Testis (tissue), 3 donors: ENCODE results near the gene KLF11. TPM values are rescaled to one million over a fixed set of nuclear protein-coding genes. Genes with fewer than 3 reads are reported as not detected.
A peak's percentile ranks its signal among the peaks of the same experiment; 100 is the strongest.

Experiments
- DNase-seq: peaks from one replicate; pipeline ENCODE4 v3.0.0-alpha.2; 2019
- H3K27ac ChIP-seq, 2 donors: fragments of 200-600 bp; sonication (generic); one replicate each; pipeline ENCODE4 v1.5.1; 2019
- H3K27me3 ChIP-seq: fragments of 200-600 bp; sonication (generic); one replicate; pipeline ENCODE4 v1.5.1; 2019
- H3K36me3 ChIP-seq: fragments of 200-600 bp; sonication (generic); one replicate; pipeline ENCODE4 v1.5.1; 2017; ENCODE audit warnings: low read depth; ENCODE audit errors: missing control alignments
- H3K4me1 ChIP-seq: fragments of 200-600 bp; sonication (generic); one replicate; pipeline ENCODE4 v1.5.1; 2019
- H3K4me3 ChIP-seq, 2 donors: fragments of 200-600 bp; sonication (generic); one replicate each; pipeline ENCODE4 v1.5.1; 2017 to 2019
- H3K9me3 ChIP-seq: fragments of 200-600 bp; sonication (generic); one replicate; pipeline ENCODE4 v1.5.1; 2017
- CTCF ChIP-seq, 3 experiments: fragments of 450-650 bp in 2 of 3; fragments of 200-600 bp in 1 of 3; sonication (generic) in 1 of 3; IDR thresholded peaks; one replicate each; pipeline ENCODE4 v1.5.1; 2016 to 2019; ENCODE audit warnings: antibody characterized with exemption in 3 of 3, mild to moderate bottlenecking in 2 of 3, moderate library complexity in 1 of 3
- POLR2A ChIP-seq: fragments of 450-650 bp; IDR thresholded peaks from one replicate; pipeline ENCODE4 v1.6.1; 2017; ENCODE audit warnings: antibody characterized with exemption, mild to moderate bottlenecking, moderate library complexity
- WGBS, 2 donors: methylation state at CpG; one replicate each; pipeline ENCODE4 v1.1.5; 2018; 5-methylcytosine and 5-hydroxymethylcytosine counted together
- intact Hi-C: fragments of 100-400 bp; cut with DNase I; formaldehyde crosslinking; loops from one replicate; pipeline ENCODE4 v1.15.1; 2023; ENCODE audit warnings: low total_unique reads
- polyA plus RNA-seq: library from polyadenylated mRNA; stranded (reverse); fragments of 350-450 nt; fragmentation: Illumina TruSeq; extraction: RNeasy Lipid Tissue Mini Kit (QIAGEN cat#74804); gene quantifications from one replicate; pipeline ENCODE4 v1.2.3, GENCODE V29; 2014; ENCODE audit warnings: low read depth, low replicate concordance; ENCODE audit not compliant: insufficient read depth
- total RNA-seq, 2 donors: library from RNA; depleted of rRNA; stranded (reverse); fragments of >200 nt; gene quantifications; one replicate each; pipeline ENCODE4 v1.2.3, GENCODE V29; 2016

Gene KLF11
- total and polyA plus RNA-seq, 3 donors from 2014 or later = 55.0 to 72.2 (median 55.3) TPM

- peak overlapping the region; percentile 68 to 90 for H3K27ac ChIP-seq
- no peak for DNase-seq
- no peaks in the 10 kb centered on the region for H3K9me3 ChIP-seq
- no peaks in the 10 kb centered on the region for H3K36me3 ChIP-seq
- TF ChIP-seq POLR2A = no peak
- no peak for TF ChIP-seq CTCF (IDR thresholded peaks at IDR 0.05)
- intact Hi-C loops = loop anchor here (10.0 kb wide), 1 partner anchor 57 kb away; no protein-coding TSS in a partner anchor
- 65 to 69% methylated on average over 14 of the region's 14 CpGs for WGBS, 2 donors
- H3K4me3 ChIP-seq = peak overlapping the region; percentile 39 to 57
- no peaks in the 10 kb centered on the region for H3K27me3 ChIP-seq
- peaks cover 37% of the 10 kb centered on the region for H3K4me1 ChIP-seq
Observed at GRCh38 chr2:10041711-10042110, 1.6 kb upstream of the KLF11 start.

GRCh38 chr2:10042301-10043161 is 819 bp upstream of the KLF11 start:
- intact Hi-C loops = loop anchor here (10.0 kb wide), 1 partner anchor 58 kb away; no protein-coding TSS in a partner anchor
- TF ChIP-seq CTCF (IDR thresholded peaks at IDR 0.05) = no peak
- no peak for TF ChIP-seq POLR2A
- no peaks in the 10 kb centered on the region for H3K27me3 ChIP-seq
- no peaks in the 10 kb centered on the region for H3K36me3 ChIP-seq
- WGBS, 2 donors = 13 to 17% methylated on average over 46 to 51 of the region's 54 CpGs
- peak overlapping the region; percentile 68 to 90 for H3K27ac ChIP-seq
- peak overlapping the region; percentile 39 to 57 for H3K4me3 ChIP-seq
- no peaks in the 10 kb centered on the region for H3K9me3 ChIP-seq
- H3K4me1 ChIP-seq = peaks cover 32% of the 10 kb centered on the region
- DNase-seq = peak; percentile 76

GRCh38 chr2:10043906-10044601 is 704 bp downstream of the KLF11 start:
- no peak for TF ChIP-seq POLR2A
- no peak for TF ChIP-seq CTCF (IDR thresholded peaks at IDR 0.05)
- DNase-seq = peak; percentile 96
- no peaks in the 10 kb centered on the region for H3K9me3 ChIP-seq
- peak overlapping the region; percentile 81 to 97 for H3K27ac ChIP-seq
- WGBS, 2 donors = 7 to 8% methylated on average over 13 to 61 of the region's 90 CpGs
- no peaks in the 10 kb centered on the region for H3K36me3 ChIP-seq
- peak overlapping the region; percentile 69 to 72 for H3K4me3 ChIP-seq
- peaks cover 32% of the 10 kb centered on the region for H3K4me1 ChIP-seq
- no peaks in the 10 kb centered on the region for H3K27me3 ChIP-seq
- intact Hi-C loops = loop anchor here (10.0 kb wide), 1 partner anchor 59 kb away; no protein-coding TSS in a partner anchor

- no peak for TF ChIP-seq POLR2A
- no peak for TF ChIP-seq CTCF (IDR thresholded peaks at IDR 0.05)
- peaks cover 24% of the 10 kb centered on the region for H3K4me1 ChIP-seq
- intact Hi-C loops = loop anchor here (10.0 kb wide), 1 partner anchor 61 kb away; no protein-coding TSS in a partner anchor
- no peaks in the 10 kb centered on the region for H3K9me3 ChIP-seq
- WGBS, 2 donors = 53 to 60% methylated on average over 18 to 20 of the region's 20 CpGs
- peak overlapping the region; percentile 80 to 97 for H3K27ac ChIP-seq
- DNase-seq = no peak
- no peaks in the 10 kb centered on the region for H3K27me3 ChIP-seq
- H3K4me3 ChIP-seq = peak overlapping the region; percentile 12 to 69
- no peaks in the 10 kb centered on the region for H3K36me3 ChIP-seq
Observed at GRCh38 chr2:10045561-10046355, 2.4 kb downstream of the KLF11 start.
